Gastrocnemius medialis (tissue), 4 donors: ENCODE results near the gene NKX2-4. TPM values are rescaled to one million over a fixed set of nuclear protein-coding genes. Genes with fewer than 3 reads are reported as not detected.

Experiments
- ATAC-seq, 2 donors: fragments of 150-250 bp; one replicate each; pipeline ENCODE4 v1.9.1; 2016
- DNase-seq, 2 donors: peaks; one replicate each; pipeline ENCODE4 v3.0.0-alpha.2; 2019
- H3K27ac ChIP-seq, 4 donors: fragments of 200-600 bp; sonication (generic); 1 replicate in 1 of 4; 2 replicates in 3 of 4; pipeline ENCODE4 v1.5.1; 2016 to 2018; ENCODE audit warnings: mild to moderate bottlenecking in 2 of 4, moderate library complexity in 1 of 4
- H3K27me3 ChIP-seq, 3 donors: fragments of 200-600 bp; sonication (generic) in 2 of 3; 1 replicate in 1 of 3; 2 replicates in 2 of 3; pipeline versions ENCODE4 v1.5.1 to v1.6.0; 2016 to 2019; ENCODE audit warnings: mild to moderate bottlenecking in 1 of 3, moderate library complexity in 1 of 3
- H3K36me3 ChIP-seq, 2 donors: fragments of 200-600 bp; sonication (generic) in 1 of 2; one replicate each; pipeline ENCODE4 v1.5.1; 2017 to 2018
- H3K4me1 ChIP-seq, 2 donors: fragments of 200-600 bp; sonication (generic) in 1 of 2; one replicate each; pipeline ENCODE4 v1.5.1; 2016 to 2017; ENCODE audit warnings: mild to moderate bottlenecking in 2 of 2
- H3K4me3 ChIP-seq, 4 donors: fragments of 200-600 bp; sonication (generic) in 3 of 4; 1 replicate in 1 of 4; 2 replicates in 3 of 4; pipeline ENCODE4 v1.5.1; 2016 to 2019; ENCODE audit warnings: mild to moderate bottlenecking in 2 of 4
- H3K9me3 ChIP-seq, 3 donors: fragments of 200-600 bp; sonication (generic) in 2 of 3; 1 replicate in 1 of 3; 2 replicates in 2 of 3; pipeline ENCODE4 v1.5.1; 2016 to 2019
- POLR2A ChIP-seq, 2 donors: fragments of 450-650 bp; IDR thresholded peaks; one replicate each; pipeline ENCODE4 v1.6.1; 2017; ENCODE audit warnings: antibody characterized with exemption in 2 of 2, mild to moderate bottlenecking in 2 of 2, moderate library complexity in 2 of 2
- in situ Hi-C, 4 donors: fragments of 200-750 bp; cut with MboI; loops; one replicate each; pipeline versions ENCODE4 v1.15.0 to v1.8.0; 2017; ENCODE audit warnings: low sequenced_read_pairs in 4 of 4
- intact Hi-C: fragments of 100-400 bp; cut with DNase I; formaldehyde crosslinking; loops from one replicate; pipeline ENCODE4 v1.15.1; 2023; ENCODE audit warnings: low total_unique reads
- total RNA-seq, 4 donors: library from RNA; depleted of rRNA; stranded (reverse); fragments of >200 nt; gene quantifications; one replicate each; pipeline versions ENCODE4 v1.1.0 to v1.2.3, GENCODE V29; 2016
- TF ChIP-seq, protein P1 (sequence below), 5 experiments: fragments of 450-650 bp in 3 of 5; fragments of 200-600 bp in 2 of 5; sonication (generic) in 2 of 5; IDR thresholded peaks in 4 of 5; conservative IDR thresholded peaks in 1 of 5; 1 replicate in 4 of 5; 2 replicates in 1 of 5; pipeline ENCODE4 v1.5.1; 2016 to 2019; ENCODE audit warnings: antibody characterized with exemption in 5 of 5, mild to moderate bottlenecking in 3 of 5, moderate library complexity in 3 of 5

NKX2-4 gene
- total RNA-seq, 4 donors from 2014 or later: not detected

DNA sequence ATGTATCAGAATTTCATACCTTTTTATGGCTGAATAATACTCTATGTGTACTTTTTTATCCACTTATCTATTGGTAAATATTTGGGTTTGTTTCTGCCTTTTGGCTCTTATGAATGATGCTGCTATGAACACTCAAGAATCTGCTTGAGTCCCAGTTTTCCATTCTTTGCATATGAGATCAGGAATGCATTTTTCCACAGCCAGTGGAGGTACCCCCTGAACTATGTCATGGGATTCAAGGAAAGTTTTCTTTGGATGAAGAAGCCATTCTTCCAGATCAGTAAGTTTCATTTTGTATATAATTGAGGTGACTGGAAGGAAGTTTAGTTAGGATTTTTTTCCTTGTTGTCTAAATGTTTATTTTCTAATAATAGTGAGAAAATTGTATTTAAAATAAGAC is 40.9 kb downstream of the NKX2-4 start:
- TF ChIP-seq, protein P1, sequence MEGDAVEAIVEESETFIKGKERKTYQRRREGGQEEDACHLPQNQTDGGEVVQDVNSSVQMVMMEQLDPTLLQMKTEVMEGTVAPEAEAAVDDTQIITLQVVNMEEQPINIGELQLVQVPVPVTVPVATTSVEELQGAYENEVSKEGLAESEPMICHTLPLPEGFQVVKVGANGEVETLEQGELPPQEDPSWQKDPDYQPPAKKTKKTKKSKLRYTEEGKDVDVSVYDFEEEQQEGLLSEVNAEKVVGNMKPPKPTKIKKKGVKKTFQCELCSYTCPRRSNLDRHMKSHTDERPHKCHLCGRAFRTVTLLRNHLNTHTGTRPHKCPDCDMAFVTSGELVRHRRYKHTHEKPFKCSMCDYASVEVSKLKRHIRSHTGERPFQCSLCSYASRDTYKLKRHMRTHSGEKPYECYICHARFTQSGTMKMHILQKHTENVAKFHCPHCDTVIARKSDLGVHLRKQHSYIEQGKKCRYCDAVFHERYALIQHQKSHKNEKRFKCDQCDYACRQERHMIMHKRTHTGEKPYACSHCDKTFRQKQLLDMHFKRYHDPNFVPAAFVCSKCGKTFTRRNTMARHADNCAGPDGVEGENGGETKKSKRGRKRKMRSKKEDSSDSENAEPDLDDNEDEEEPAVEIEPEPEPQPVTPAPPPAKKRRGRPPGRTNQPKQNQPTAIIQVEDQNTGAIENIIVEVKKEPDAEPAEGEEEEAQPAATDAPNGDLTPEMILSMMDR (IDR thresholded peaks at IDR 0.05 in 4 of 5, conservative IDR thresholded peaks at IDR 0.05 in 1 of 5): no peak
- no peak for TF ChIP-seq POLR2A (IDR thresholded peaks at IDR 0.05)
- no peaks in the 10 kb centered on the region for H3K27me3 ChIP-seq
- DNase-seq (no peak), ATAC-seq (no peak)
- no peak overlapping the region for H3K4me3 ChIP-seq
- H3K36me3 ChIP-seq: peaks cover 0 to 63% of the 10 kb centered on the region in 2 donors
- no peaks in the 10 kb centered on the region for H3K9me3 ChIP-seq
- no peak overlapping the region for H3K27ac ChIP-seq
- intact Hi-C loops (no loop called here), in situ Hi-C loops (no loop called here)
- H3K4me1 ChIP-seq: no peaks in the 10 kb centered on the region

GRCh38 chr20:21355981-21356380 is 41.3 kb downstream of the NKX2-4 start:
- TF ChIP-seq, protein P1 (IDR thresholded peaks at IDR 0.05 in 4 of 5, conservative IDR thresholded peaks at IDR 0.05 in 1 of 5): no peak
- TF ChIP-seq POLR2A (IDR thresholded peaks at IDR 0.05): no peak
- DNase-seq (no peak), ATAC-seq (no peak)
- H3K36me3 ChIP-seq: peaks cover 0 to 63% of the 10 kb centered on the region in 2 donors
- intact Hi-C loops: no loop called here
- H3K9me3 ChIP-seq: no peaks in the 10 kb centered on the region
- H3K27me3 ChIP-seq: no peaks in the 10 kb centered on the region
- H3K4me1 ChIP-seq: no peaks in the 10 kb centered on the region
- no peak overlapping the region for H3K4me3 ChIP-seq
- in situ Hi-C loops: no loop called here
- H3K27ac ChIP-seq: no peak overlapping the region

- in situ Hi-C loops (no loop called here), intact Hi-C loops (no loop called here)
- Histone ChIP-seq H3K27me3 (no peaks in the 10 kb centered on the region), H3K4me1 (no peaks in the 10 kb centered on the region), H3K27ac (no peak overlapping the region), H3K9me3 (no peaks in the 10 kb centered on the region), H3K4me3 (no peak overlapping the region), H3K36me3 (peaks cover 0 to 61% of the 10 kb centered on the region in 2 donors)
- ATAC-seq (no peak), DNase-seq (no peak)
- TF ChIP-seq POLR2A (IDR thresholded peaks at IDR 0.05): no peak
- TF ChIP-seq, protein P1 (IDR thresholded peaks at IDR 0.05 in 4 of 5, conservative IDR thresholded peaks at IDR 0.05 in 1 of 5): no peak
Observed at GRCh38 chr20:21353236-21353635, 44.1 kb downstream of the NKX2-4 start.

DNA sequence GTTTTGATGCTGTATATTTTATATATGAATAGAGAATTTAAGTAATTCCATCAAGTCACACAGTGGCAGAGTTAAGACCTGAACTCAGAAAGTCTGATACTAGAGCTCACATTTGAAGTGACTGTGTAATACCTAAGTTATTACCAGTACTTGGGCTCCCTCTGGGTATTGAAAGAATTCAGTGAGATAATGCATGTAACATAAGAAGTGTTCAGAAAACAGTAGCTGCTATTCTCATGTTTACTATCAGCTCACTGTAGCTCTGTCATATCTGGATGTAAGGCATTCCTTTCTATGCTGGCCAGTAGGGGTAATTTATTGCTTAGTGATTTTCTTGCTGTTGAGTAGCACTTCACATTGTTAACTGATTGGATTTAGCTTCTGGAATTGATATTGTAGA is 44.6 kb downstream of the NKX2-4 start:
- H3K27ac ChIP-seq: no peak overlapping the region
- no peak for ATAC-seq
- H3K9me3 ChIP-seq: no peaks in the 10 kb centered on the region
- peaks cover 0 to 61% of the 10 kb centered on the region in 2 donors for H3K36me3 ChIP-seq
- H3K27me3 ChIP-seq: no peaks in the 10 kb centered on the region
- in situ Hi-C loops: no loop called here
- no peak overlapping the region for H3K4me3 ChIP-seq
- H3K4me1 ChIP-seq: no peaks in the 10 kb centered on the region
- no peak for TF ChIP-seq POLR2A (IDR thresholded peaks at IDR 0.05)
- TF ChIP-seq, protein P1 (IDR thresholded peaks at IDR 0.05 in 4 of 5, conservative IDR thresholded peaks at IDR 0.05 in 1 of 5): no peak
- intact Hi-C loops: no loop called here
- no peak for DNase-seq

Other genes with a start within 250 kb of the NKX2-4 start
- gene XRN2, start 94.2 kb downstream of the NKX2-4 start, total RNA-seq: 10 to 100 TPM; 42.0 to 68.4 (median 52.3) TPM
- not detected for gene NKX2-2, start 116.5 kb upstream of the NKX2-4 start, total RNA-seq